Peyer's patch (tissue), 4 donors: ENCODE measurements around the gene MISP. TPM values are rescaled to one million over a fixed set of nuclear protein-coding genes. Genes with fewer than 3 reads are reported as not detected.

Experiments
- DNase-seq, 3 donors: peaks; one replicate each; pipeline ENCODE4 v3.0.0-alpha.2; 2017 to 2019
- H3K27ac ChIP-seq, 4 donors: fragments of 200-600 bp; sonication (generic); one replicate each; pipeline ENCODE4 v1.5.1; 2016 to 2019
- H3K27me3 ChIP-seq, 2 donors: fragments of 200-600 bp; sonication (generic); one replicate each; pipeline ENCODE4 v1.5.1; 2019
- H3K36me3 ChIP-seq, 3 donors: fragments of 200-600 bp; sonication (generic); one replicate each; pipeline ENCODE4 v1.5.1; 2016 to 2019
- H3K4me1 ChIP-seq, 4 donors: fragments of 200-600 bp; sonication (generic); one replicate each; pipeline ENCODE4 v1.5.1; 2016 to 2019
- H3K4me3 ChIP-seq, 4 donors: fragments of 200-600 bp; sonication (generic); 1 replicate in 3 of 4; 2 replicates in 1 of 4; pipeline ENCODE4 v1.5.1; 2016 to 2019; ENCODE audit warnings: mild to moderate bottlenecking in 1 of 4
- H3K9me3 ChIP-seq, 4 donors: fragments of 200-600 bp; sonication (generic); one replicate each; pipeline ENCODE4 v1.5.1; 2016 to 2019; ENCODE audit warnings: mild to moderate bottlenecking in 1 of 4
- POLR2A ChIP-seq, 2 donors: fragments of 450-650 bp; IDR thresholded peaks; one replicate each; pipeline ENCODE4 v1.5.1; 2017; ENCODE audit warnings: antibody characterized with exemption in 2 of 2, mild to moderate bottlenecking in 2 of 2, moderate library complexity in 2 of 2
- total RNA-seq, 4 donors: library from RNA; depleted of rRNA; stranded (reverse); fragments of >200 nt; gene quantifications; one replicate each; pipeline ENCODE4 v1.1.0, GENCODE V29; 2016
- TF ChIP-seq, protein P1 (sequence below), 6 experiments: fragments of 450-650 bp in 4 of 6; fragments of 200-600 bp in 2 of 6; sonication (generic) in 1 of 6; IDR thresholded peaks; one replicate each; pipeline ENCODE4 v1.5.1; 2017 to 2019; ENCODE audit warnings: antibody characterized with exemption in 6 of 6, mild to moderate bottlenecking in 3 of 6, moderate library complexity in 1 of 6

Gene MISP
- total RNA-seq, 4 donors from 2014 or later = 116 to 828 (median 637) TPM

DNA sequence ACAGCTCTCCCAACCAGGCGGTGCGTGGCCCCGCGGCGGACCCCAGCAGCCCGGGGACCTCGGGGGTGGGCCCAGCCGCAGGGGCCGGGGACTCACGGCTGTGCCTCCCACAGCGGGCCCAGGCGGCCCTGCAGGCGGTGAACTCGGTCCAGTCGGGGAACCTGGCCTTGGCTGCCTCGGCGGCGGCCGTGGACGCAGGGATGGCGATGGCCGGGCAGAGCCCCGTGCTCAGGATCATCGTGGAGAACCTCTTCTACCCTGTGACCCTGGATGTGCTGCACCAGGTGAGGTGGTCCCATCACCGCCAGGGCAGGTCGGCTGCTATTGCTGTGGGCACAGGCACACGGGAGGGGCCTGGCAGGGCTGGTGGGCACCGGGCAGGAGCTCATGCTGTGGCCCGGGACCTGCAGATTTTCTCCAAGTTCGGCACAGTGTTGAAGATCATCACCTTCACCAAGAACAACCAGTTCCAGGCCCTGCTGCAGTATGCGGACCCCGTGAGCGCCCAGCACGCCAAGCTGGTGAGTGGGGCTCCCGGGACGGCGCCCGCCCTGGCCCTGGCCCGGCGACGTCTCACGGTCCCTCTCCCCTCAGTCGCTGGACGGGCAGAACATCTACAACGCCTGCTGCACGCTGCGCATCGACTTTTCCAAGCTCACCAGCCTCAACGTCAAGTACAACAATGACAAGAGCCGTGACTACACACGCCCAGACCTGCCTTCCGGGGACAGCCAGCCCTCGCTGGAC lies 53.7 kb downstream of the MISP start:
- no peak for TF ChIP-seq POLR2A (IDR thresholded peaks at IDR 0.05)
- TF ChIP-seq, protein P1, sequence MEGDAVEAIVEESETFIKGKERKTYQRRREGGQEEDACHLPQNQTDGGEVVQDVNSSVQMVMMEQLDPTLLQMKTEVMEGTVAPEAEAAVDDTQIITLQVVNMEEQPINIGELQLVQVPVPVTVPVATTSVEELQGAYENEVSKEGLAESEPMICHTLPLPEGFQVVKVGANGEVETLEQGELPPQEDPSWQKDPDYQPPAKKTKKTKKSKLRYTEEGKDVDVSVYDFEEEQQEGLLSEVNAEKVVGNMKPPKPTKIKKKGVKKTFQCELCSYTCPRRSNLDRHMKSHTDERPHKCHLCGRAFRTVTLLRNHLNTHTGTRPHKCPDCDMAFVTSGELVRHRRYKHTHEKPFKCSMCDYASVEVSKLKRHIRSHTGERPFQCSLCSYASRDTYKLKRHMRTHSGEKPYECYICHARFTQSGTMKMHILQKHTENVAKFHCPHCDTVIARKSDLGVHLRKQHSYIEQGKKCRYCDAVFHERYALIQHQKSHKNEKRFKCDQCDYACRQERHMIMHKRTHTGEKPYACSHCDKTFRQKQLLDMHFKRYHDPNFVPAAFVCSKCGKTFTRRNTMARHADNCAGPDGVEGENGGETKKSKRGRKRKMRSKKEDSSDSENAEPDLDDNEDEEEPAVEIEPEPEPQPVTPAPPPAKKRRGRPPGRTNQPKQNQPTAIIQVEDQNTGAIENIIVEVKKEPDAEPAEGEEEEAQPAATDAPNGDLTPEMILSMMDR (IDR thresholded peaks at IDR 0.05) = no peak
- H3K4me3 ChIP-seq = no peak overlapping the region
- no peaks in the 10 kb centered on the region for H3K27me3 ChIP-seq
- H3K9me3 ChIP-seq = no peaks in the 10 kb centered on the region
- DNase-seq = no peak
- peaks cover 10 to 43% (median 29%) of the 10 kb centered on the region in 4 donors for H3K4me1 ChIP-seq
- H3K36me3 ChIP-seq = peaks cover 3 to 85% (median 7%) of the 10 kb centered on the region in 3 donors
- H3K27ac ChIP-seq = no peak overlapping the region

DNA sequence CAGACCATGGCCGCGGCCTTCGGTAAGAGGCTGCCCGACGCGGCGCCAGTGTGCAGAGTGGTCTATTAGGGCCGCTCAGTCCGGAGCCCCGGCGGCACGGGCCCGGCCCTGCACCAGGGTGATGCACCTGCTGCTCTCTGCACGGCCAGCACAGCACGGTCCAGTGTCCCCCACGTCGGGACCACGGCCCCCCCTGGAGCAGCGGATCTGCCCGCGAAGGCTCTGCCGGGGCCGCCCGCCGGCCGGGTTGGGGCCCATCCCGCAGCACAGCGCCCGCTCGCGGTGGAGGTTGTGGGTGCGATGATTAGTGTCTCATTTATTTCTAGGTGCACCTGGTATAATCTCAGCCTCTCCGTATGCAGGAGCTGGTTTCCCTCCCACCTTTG lies 54.2 kb downstream of the MISP start:
- Histone ChIP-seq H3K27me3 (no peaks in the 10 kb centered on the region), H3K36me3 (peaks cover 3 to 86% (median 7%) of the 10 kb centered on the region in 3 donors), H3K4me3 (no peak overlapping the region), H3K9me3 (no peaks in the 10 kb centered on the region), H3K4me1 (peaks cover 10 to 37% (median 23%) of the 10 kb centered on the region in 4 donors), H3K27ac (no peak overlapping the region)
- DNase-seq = no peak
- TF ChIP-seq POLR2A (IDR thresholded peaks at IDR 0.05) = no peak
- TF ChIP-seq, protein P1 (IDR thresholded peaks at IDR 0.05) = peak in 1 of 6 experiments; percentile 29

DNA sequence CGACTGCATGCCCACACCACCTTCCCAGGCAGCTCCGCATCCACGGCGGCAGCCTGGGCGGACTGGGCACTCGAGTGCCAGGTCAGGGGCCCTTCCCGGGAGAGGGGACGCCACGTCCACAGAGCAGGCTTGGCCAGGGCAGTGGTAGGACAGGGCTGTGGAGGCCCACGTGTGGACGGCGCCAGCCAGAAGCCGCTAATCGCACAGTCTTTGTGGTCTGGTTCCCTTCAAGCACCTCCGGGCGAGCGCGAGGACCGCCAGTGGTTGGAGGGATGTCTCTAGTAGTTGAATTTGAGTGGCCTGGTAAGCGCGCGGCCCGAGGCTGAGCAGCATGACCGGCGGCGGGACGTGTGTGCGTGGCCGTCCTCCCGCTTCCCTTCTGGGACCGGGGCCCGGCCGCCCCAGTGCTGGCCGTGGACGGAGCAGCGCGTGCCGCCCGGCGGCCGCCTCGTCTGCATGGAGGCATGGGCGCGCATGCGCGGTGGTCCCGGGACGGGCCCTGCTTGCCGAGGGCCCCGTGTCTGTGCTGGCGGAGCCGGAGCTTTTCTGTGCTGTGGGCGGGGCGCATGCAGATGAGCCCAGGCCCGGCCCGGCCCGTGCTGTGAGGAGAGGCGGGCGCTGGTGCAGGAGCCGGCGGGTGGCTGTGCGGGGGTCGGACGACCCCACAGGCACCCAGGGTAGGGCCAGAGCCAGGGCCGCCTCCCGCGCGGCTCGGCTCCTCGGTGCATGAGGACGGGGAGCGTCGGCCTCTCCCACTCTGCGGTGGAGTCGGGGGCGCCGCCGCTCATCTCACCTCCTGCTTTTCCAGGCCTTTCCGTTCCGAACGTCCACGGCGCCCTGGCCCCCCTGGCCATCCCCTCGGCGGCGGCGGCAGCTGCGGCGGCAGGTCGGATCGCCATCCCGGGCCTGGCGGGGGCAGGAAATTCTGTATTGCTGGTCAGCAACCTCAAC lies 55.0 kb downstream of the MISP start:
- peaks cover 3 to 93% (median 7%) of the 10 kb centered on the region in 3 donors for H3K36me3 ChIP-seq
- peak in 1 of 3 donors; percentile 33 for DNase-seq
- no peaks in the 10 kb centered on the region for H3K9me3 ChIP-seq
- no peak overlapping the region for H3K4me3 ChIP-seq
- no peak overlapping the region for H3K27ac ChIP-seq
- TF ChIP-seq, protein P1 (IDR thresholded peaks at IDR 0.05) = no peak
- TF ChIP-seq POLR2A (IDR thresholded peaks at IDR 0.05) = no peak
- no peaks in the 10 kb centered on the region for H3K27me3 ChIP-seq
- H3K4me1 ChIP-seq = peaks cover 5 to 30% (median 17%) of the 10 kb centered on the region in 4 donors

DNA sequence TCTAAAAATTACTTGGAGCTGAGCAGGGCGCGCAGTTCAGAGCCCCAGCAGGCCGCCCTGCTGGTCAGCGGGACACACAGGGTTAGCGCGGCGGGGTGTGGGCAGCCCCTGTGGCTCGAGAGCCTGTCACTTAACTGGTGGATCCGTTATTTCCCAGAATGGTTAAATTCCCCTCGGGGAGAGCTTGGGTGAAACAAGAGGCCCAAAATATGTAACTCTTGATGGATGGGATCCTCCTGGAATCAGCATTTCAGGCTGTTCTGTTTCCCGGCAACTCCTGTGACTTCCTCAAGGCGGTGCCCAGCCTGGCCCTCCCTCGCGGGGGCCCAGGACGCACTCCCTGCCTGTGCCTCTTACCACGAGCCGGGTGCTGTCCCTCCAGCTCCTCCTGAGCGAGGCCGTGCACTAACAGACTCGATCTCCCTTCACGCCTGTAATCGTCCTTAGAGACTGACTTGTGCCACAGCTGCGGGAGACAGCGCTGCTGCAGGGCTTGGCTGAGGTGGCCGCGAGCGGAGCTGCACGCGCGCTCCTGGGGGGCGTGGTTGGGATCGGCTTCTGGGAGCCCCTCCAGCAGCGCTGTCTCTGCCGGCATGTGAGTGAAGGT lies 56.0 kb downstream of the MISP start:
- no peak for TF ChIP-seq POLR2A (IDR thresholded peaks at IDR 0.05)
- TF ChIP-seq, protein P1 (IDR thresholded peaks at IDR 0.05) = no peak

More for the DNA sequence above, 56.0 kb downstream of the MISP start:
- Histone ChIP-seq H3K4me1 (peaks cover 0 to 20% (median 6%) of the 10 kb centered on the region in 4 donors), H3K9me3 (no peaks in the 10 kb centered on the region), H3K27ac (no peak overlapping the region), H3K4me3 (no peak overlapping the region), H3K27me3 (no peaks in the 10 kb centered on the region), H3K36me3 (peaks cover 3 to 94% (median 7%) of the 10 kb centered on the region in 3 donors)
- no peak for DNase-seq
